GM12874 (cell line): ENCODE results near the gene TMEM86A.

ENCODE experiments used
- CTCF ChIP-seq: IDR thresholded peaks from 2 replicates; pipeline ENCODE4 v1.5.1; 2011; ENCODE audit warnings: low read depth, mild to moderate bottlenecking, control low read depth, low read length, moderate library complexity; ENCODE audit not compliant: insufficient read depth

TMEM86A gene

GRCh38 chr11:18731949-18732821 is 33.6 kb downstream of the TMEM86A start:
- TF ChIP-seq CTCF: peak; percentile 95

GRCh38 chr11:18733202-18733601 is 34.6 kb downstream of the TMEM86A start:
- TF ChIP-seq CTCF: no peak

- no peak for TF ChIP-seq CTCF
These were observed 38.1 kb downstream of the TMEM86A start for GRCh38 chr11:18736590-18737148.

- TF ChIP-seq CTCF: no peak
These were observed 39.1 kb downstream of the TMEM86A start for GRCh38 chr11:18737642-18738041.

GRCh38 chr11:18739685-18740084 is 41.1 kb downstream of the TMEM86A start:
- TF ChIP-seq CTCF: no peak

- TF ChIP-seq CTCF: no peak
These were observed 43.2 kb downstream of the TMEM86A start for GRCh38 chr11:18741783-18742182.

- TF ChIP-seq CTCF: no peak
These were observed 44.8 kb downstream of the TMEM86A start for GRCh38 chr11:18743365-18743764.
